ENCODE data around the gene NTRK2. TPM values are rescaled to one million over a fixed set of nuclear protein-coding genes. Genes with fewer than 3 reads are reported as not detected.

NTRK2 gene
- total RNA-seq, 2 donors from 2014 or later = 11.9 to 30.1 TPM

GRCh38 chr9:84829997-84830696 lies 160.6 kb downstream of the NTRK2 start:
- TF ChIP-seq CTCF (IDR thresholded peaks at IDR 0.05) = no peak

GRCh38 chr9:84831377-84831776 lies 161.8 kb downstream of the NTRK2 start:
- H3K9me3 ChIP-seq = no peaks in the 10 kb centered on the region
- H3K36me3 ChIP-seq = no peaks in the 10 kb centered on the region
- DNase-seq (ENCODE audit: low spot score) = no peak
- TF ChIP-seq CTCF (IDR thresholded peaks at IDR 0.05) = no peak
- H3K4me1 ChIP-seq = no peaks in the 10 kb centered on the region
- no peak overlapping the region for H3K4me3 ChIP-seq
- no peak overlapping the region for H3K27ac ChIP-seq
- no peaks in the 10 kb centered on the region for H3K27me3 ChIP-seq

More at GRCh38 chr9:84829997-84830696, 160.6 kb downstream of the NTRK2 start:
- no peak overlapping the region for H3K4me3 ChIP-seq
- DNase-seq (ENCODE audit: low spot score) = no peak
- H3K27me3 ChIP-seq = no peaks in the 10 kb centered on the region
- H3K9me3 ChIP-seq = no peaks in the 10 kb centered on the region
- H3K36me3 ChIP-seq = no peaks in the 10 kb centered on the region
- H3K4me1 ChIP-seq = no peaks in the 10 kb centered on the region
- no peak overlapping the region for H3K27ac ChIP-seq

- no peaks in the 10 kb centered on the region for H3K36me3 ChIP-seq
- H3K4me1 ChIP-seq = no peaks in the 10 kb centered on the region
- no peak overlapping the region for H3K4me3 ChIP-seq
- no peak for TF ChIP-seq CTCF (IDR thresholded peaks at IDR 0.05)
- no peak overlapping the region for H3K27ac ChIP-seq
- no peaks in the 10 kb centered on the region for H3K27me3 ChIP-seq
- DNase-seq (ENCODE audit: low spot score) = no peak
- no peaks in the 10 kb centered on the region for H3K9me3 ChIP-seq
Measured at GRCh38 chr9:84832453-84832852, 162.9 kb downstream of the NTRK2 start.

- Histone ChIP-seq H3K36me3 (no peaks in the 10 kb centered on the region), H3K4me1 (no peaks in the 10 kb centered on the region), H3K27ac (no peak overlapping the region), H3K9me3 (no peaks in the 10 kb centered on the region), H3K27me3 (no peaks in the 10 kb centered on the region), H3K4me3 (no peak overlapping the region)
- no peak for TF ChIP-seq CTCF (IDR thresholded peaks at IDR 0.05)
- no peak for DNase-seq (ENCODE audit: low spot score)
Measured at GRCh38 chr9:84834426-84834825, 164.9 kb downstream of the NTRK2 start.

- H3K27ac ChIP-seq = no peak overlapping the region
- DNase-seq (ENCODE audit: low spot score) = no peak
- no peaks in the 10 kb centered on the region for H3K4me1 ChIP-seq
- TF ChIP-seq CTCF (IDR thresholded peaks at IDR 0.05) = no peak
- H3K36me3 ChIP-seq = no peaks in the 10 kb centered on the region
- H3K4me3 ChIP-seq = no peak overlapping the region
- no peaks in the 10 kb centered on the region for H3K27me3 ChIP-seq
- no peaks in the 10 kb centered on the region for H3K9me3 ChIP-seq
Measured at GRCh38 chr9:84835745-84836144, 166.2 kb downstream of the NTRK2 start.

- H3K27ac ChIP-seq = no peak overlapping the region
- no peaks in the 10 kb centered on the region for H3K4me1 ChIP-seq
- no peaks in the 10 kb centered on the region for H3K9me3 ChIP-seq
- no peak overlapping the region for H3K4me3 ChIP-seq
- H3K36me3 ChIP-seq = no peaks in the 10 kb centered on the region
- H3K27me3 ChIP-seq = no peaks in the 10 kb centered on the region
- DNase-seq (ENCODE audit: low spot score) = no peak
- no peak for TF ChIP-seq CTCF (IDR thresholded peaks at IDR 0.05)
Measured at GRCh38 chr9:84838879-84839278, 169.3 kb downstream of the NTRK2 start.
